GM12864 (cell line): ENCODE measurements around the gene IFT43.

Source experiments
- DNase-seq: peaks from one replicate; pipeline ENCODE4 v3.0.0-alpha.2; 2011; ENCODE audit warnings: low read depth
- H3K4me3 ChIP-seq: 2 replicates; pipeline ENCODE4 v1.5.1; 2011; ENCODE audit warnings: mild to moderate bottlenecking, low read depth, low read length, control low read depth
- TF ChIP-seq, protein P1 (sequence below): IDR thresholded peaks from 2 replicates; pipeline ENCODE4 v1.5.1; 2011; ENCODE audit warnings: low read depth, mild to moderate bottlenecking, moderate library complexity, low read length, control low read depth, inconsistent platforms; ENCODE audit errors: missing control alignments

IFT43 gene

DNA sequence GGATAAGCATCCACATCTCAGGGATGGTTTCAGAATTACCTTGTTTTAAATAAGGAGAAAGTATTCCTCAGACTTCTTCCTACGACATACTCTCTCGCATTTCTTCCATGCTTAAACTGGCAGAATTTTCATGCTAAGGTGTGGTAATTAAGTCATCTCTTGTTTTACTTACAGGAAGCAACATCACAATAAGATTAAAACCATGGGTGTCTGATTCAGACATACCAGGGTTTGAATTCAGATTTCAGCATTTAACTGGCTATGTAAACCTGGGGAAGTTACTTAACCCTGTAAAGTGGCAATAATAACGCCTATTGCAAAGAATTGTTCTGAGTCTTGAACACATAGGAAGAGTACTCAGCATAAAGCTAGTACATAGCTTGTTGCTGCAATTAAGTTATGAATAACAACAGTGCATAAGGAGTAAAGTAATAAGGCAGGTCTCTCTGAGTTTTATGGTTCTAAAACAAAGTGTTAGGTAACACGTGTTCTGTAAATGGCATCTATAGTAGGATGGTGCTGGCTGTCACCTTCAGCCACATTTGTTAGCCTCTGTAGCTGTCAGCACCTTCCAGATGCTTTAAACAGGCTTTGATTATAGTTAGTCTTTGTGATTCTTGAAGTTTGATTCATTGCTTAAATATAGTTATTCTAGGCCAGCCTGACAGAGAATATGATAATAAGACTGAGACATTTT lies 38.8 kb downstream of the IFT43 start:
- H3K4me3 ChIP-seq = no peak overlapping the region
- DNase-seq = no peak
- TF ChIP-seq, protein P1, sequence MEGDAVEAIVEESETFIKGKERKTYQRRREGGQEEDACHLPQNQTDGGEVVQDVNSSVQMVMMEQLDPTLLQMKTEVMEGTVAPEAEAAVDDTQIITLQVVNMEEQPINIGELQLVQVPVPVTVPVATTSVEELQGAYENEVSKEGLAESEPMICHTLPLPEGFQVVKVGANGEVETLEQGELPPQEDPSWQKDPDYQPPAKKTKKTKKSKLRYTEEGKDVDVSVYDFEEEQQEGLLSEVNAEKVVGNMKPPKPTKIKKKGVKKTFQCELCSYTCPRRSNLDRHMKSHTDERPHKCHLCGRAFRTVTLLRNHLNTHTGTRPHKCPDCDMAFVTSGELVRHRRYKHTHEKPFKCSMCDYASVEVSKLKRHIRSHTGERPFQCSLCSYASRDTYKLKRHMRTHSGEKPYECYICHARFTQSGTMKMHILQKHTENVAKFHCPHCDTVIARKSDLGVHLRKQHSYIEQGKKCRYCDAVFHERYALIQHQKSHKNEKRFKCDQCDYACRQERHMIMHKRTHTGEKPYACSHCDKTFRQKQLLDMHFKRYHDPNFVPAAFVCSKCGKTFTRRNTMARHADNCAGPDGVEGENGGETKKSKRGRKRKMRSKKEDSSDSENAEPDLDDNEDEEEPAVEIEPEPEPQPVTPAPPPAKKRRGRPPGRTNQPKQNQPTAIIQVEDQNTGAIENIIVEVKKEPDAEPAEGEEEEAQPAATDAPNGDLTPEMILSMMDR = no peak

DNA sequence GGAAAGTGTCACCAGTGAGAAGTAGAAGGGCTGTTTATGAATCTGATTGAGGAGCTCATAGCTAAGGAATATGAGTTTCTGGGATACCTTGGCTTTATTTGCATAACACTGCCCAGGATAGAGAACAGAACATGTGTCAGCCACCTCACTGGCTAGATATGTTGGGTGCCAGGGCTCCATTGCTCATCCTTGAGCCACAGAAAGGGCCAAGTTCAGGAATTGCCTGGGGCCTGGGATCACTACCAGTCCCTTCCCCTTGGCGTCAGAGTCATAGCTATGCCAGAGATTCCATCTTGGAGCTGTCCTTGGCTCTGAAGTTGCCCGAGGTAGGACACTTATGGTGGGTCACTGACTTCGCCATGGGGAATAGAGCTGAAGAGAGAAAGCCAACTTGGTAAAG lies 49.0 kb downstream of the IFT43 start:
- TF ChIP-seq, protein P1 = no peak
- DNase-seq = no peak
- H3K4me3 ChIP-seq = no peak overlapping the region

GRCh38 chr14:76040704-76041103 lies 55.1 kb downstream of the IFT43 start:
- TF ChIP-seq, protein P1 = no peak
- no peak overlapping the region for H3K4me3 ChIP-seq
- DNase-seq = no peak

DNA sequence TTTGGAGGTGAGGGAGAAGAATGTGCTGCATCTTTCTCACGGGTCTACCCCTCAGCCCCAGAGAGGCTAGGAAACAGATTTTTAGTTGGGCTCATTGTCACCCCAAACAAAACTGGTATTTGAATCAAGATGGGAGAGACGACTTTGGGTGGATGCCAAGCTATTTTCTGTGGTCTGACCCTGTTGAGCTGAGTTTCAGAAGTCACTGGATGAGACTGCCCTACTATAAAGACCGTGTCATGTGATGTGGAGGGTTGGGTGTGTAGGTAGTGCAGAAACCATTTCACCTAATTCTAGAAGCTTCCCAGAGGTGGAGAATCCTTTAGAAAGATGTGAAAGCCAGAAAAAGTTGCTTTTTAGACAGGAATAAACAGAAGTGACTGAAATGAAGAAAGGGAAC lies 60.2 kb downstream of the IFT43 start:
- H3K4me3 ChIP-seq = no peak overlapping the region
- no peak for DNase-seq
- TF ChIP-seq, protein P1 = no peak

GRCh38 chr14:76050250-76050649 lies 64.7 kb downstream of the IFT43 start:
- H3K4me3 ChIP-seq = no peak overlapping the region
- TF ChIP-seq, protein P1 = no peak
- no peak for DNase-seq

GRCh38 chr14:76050797-76051392 lies 65.3 kb downstream of the IFT43 start:
- DNase-seq = peak; percentile 10
- H3K4me3 ChIP-seq = no peak overlapping the region
- TF ChIP-seq, protein P1 = peak; percentile 67
